Activated CD4-positive, CD25-positive, alpha-beta regulatory T cell treated with anti-CD3 and anti-CD28 coated beads, Interleukin-2, amount 50 U/mL, for 24 hours (primary cell): ENCODE data around the gene EIF2B2.

ENCODE experiments used
- ATAC-seq, 2 donors: fragments of 150-1000 bp; cut with Tn5 transposase; one replicate each; pipeline ENCODE4 v1.10.0; 2021; ENCODE audit warnings: mild to moderate bottlenecking in 1 of 2, moderate library complexity in 1 of 2

The EIF2B2 gene

DNA sequence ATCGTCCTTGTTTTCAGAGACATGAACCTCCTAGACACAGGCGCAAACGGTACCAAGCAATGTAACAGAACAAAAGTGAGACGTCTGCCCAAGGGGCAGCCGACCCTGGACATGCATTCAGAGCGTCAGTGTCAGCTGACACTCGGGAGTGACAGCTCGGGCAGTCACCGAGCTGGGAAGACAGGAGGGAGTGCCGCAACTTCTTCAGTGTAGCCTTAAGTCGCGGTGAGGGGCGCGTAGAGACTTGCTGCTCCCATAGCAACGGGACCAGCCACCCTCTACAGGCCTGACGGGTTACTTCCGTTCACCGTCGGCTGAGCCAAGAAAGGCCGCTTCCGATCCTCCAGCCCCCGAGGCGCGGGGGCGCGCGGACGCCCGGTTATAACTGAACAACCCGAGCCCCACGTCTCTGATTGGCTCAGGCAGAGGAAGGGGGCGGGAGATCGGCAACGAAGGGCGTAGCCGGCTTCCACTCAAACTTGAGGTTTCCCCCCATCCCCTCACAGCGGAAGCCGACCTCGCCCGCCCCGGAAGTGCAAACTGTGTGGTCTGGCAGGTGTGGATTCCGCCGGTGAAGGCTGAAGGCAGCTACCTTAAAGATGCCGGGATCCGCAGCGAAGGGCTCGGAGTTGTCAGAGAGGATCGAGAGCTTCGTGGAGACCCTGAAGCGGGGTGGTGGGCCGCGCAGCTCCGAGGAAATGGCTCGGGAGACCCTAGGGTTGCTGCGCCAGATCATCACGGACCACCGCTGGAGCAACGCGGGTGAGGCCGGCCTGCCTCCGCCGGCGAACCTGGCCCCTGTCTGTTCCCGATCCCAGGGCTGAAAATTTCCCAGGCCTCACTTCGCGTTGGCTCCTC lies at the start of gene EIF2B2:
Gene EIF2B2 (plus strand): TSS at position 530 of the 858 bp plus-strand sequence. CDS start 70 bp downstream, at position 600.
- peak; percentile 97 to 98 for ATAC-seq

DNA sequence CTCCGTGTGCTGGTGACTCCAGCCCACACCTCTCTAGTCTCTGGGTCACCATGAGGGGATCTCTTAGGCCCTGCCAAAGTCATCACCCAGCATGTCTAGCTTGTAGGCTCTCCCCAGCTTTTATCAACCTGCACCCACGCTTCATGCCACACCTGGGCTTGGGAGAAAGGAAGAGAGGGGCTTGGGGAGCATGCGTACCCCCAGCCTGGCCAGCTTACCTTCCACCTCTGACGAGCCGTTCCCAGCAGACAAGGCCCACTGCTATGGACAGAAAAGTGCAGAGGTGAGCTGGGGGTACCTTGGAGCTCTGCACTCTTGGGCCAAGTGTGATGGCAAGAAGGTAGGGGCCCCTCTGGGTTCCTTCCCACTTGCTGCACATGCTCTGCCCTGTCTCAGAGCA lies 49.0 kb upstream of the EIF2B2 start:
- ATAC-seq = no peak

DNA sequence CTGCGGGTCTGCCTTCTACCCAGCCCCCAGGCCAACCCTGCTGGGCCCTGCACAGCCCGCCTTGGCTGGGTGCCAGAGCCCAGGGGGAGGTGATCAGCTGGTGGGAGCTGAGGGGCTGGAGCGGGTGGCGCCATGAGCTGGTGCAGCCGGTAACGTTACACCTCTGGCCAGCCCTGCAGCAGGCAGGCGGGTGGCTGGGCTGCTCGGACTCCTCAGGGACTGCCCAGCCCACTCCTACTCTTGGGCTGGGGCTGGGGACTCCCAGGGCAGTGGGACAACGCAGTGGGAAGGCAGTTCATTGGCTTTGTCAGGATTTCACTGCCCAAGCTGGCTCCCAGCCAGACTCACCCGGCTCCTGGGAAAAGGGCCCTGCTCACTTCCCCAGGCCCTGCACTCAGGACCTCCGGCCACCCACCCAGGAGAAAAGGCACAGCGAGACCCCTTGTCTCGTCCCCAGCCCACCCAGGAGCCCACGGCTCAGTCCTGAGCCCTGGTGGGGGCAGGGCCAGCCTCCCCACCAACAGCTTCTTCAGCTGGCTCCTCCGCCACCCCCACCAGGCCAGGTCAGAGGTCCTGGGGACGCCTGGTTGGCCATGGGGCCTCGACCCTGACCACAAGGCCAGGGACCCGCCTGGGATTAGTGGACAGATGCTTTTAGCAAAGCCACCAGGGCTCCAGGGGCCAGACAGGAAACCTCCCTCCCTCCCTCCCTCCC lies 48.3 kb upstream of the EIF2B2 start:
- ATAC-seq = no peak

DNA sequence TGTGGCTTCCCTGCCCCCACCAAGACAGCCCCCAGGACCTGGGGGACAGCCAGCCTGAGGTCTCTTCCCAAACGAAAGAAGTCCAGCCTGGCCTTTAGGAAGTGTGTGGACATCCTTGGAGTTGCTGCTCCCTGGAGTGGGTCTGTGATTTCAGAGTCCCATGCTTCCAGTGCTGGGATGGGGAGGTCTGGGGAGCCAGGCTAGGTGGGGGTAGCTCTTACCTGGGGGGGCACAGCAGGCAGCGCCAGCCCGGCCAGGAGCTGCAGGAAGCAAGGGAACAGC lies 47.8 kb upstream of the EIF2B2 start:
- no peak for ATAC-seq

DNA sequence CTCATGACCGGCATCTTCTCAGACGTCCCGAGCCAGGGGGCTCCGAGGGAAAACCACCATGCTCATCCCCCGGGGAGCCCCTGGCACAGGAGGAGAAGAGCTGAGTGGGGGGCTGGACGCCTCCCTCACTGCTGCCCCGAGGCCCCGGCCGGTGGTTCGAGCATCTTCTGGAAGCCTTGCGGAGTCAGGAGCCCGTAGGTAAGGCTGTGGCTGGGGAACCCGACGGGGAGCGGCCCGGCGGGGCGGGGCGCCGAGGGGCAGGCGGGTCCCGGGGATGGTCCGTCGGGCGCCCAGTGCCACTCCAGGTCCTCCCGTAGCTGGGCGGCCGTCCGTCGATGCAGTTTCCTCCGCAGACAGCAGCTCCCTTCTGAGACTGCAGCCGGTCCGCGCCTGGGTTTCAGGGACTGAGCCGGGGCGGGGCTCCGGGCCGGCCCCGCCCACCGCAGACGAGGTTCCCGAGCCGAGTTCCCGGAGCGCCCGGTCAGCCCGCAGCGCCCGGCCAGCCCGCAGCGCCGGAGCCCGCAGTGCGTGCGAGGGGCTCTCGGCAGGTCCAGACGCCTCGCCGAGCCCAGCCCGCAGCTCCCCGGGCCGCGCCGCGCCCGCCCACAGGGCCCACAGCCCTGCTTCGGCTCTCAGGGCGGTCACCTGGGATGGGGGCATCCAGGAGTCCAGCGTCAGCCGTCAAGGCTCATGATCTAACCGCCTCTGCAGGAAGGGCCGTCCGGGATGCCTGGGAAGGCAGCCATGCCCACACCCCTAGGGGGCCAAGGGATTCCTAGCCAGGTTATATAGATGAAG lies 47.3 kb upstream of the EIF2B2 start, which contains the start of gene PGF:
Gene PGF (minus strand): TSS at position 369 of the 798 bp plus-strand sequence. CDS start 355 bp downstream, at position 14.
- ATAC-seq = peak; percentile 44 to 53

DNA sequence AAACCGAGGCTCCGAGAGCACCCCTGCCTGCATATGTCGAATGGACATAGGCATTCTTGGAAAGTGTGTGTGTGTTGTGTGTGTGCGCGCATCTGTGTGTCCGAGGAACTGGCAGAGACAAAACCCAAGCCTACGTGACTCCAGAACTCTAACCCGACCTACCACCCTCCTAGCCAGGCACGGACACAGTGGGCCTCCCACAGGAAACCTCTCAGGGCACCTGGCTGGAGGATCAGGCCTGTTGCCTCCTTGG lies 46.8 kb upstream of the EIF2B2 start:
- ATAC-seq = no peak

DNA sequence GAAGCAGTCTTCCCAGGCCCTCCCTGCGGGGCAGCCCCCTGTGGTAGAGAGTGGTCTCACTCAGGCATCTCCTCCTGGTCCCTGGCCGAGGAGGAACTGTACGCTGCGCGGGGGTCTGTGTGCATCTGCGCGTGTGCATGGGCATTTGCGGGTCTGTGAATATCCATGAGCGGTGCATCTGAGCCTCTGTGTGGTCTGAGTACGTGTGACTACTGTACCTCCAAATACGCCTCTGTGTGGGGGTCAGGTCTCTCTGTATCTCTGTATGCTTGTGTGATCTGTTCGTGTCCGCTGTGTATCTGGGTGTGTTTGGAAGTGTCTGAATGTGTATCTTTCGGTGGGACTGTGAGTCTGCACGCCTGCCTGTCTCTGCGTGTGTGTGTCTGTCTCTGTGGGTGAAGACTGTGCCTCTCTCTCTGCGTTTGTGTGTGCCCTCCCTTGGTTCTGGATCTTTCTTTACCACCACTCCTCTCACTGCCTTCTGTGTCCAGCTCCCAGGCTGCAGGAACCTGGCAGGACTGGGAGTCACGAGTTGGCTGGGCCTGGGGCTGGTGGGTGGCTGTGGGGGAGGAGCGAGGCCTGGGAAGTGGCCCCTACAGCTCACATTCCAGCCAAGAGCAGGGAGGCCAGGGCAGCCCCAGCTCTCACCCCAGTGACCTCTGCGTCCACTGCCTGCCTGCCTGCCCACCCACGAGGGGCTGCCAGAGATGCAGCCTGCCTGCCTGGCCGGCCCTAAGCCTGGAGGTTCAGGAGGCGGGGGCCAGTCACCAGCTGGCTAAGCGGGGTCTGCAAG lies 46.2 kb upstream of the EIF2B2 start:
- no peak for ATAC-seq

DNA sequence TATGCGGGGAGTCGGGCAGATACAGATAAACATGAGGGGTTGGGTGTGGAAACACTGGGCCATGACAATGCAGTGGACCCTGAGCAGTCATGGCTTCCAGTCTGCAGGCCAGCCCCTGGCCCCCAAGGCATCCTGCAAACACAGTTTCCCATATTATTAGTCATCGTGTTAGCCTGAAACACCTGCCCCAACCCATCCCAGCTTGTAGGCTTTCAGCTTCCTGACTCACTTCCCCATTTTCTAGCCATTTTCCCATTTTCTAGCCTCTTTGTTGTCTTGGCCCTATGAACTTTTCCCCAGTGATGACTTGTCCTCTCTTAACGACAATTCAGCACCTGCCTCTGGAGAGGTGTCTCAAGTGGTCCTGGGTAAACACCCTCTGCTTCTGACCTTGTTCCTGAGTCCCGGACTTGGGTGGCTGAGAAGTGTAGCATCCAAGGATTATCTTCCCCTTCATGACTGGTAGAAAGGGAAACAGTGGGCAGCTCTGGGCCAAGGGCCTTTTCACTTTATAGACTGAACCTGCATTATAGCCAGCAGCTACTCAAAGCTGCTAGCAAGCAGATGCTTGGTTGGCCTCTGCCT lies 43.0 kb upstream of the EIF2B2 start:
- no peak for ATAC-seq

DNA sequence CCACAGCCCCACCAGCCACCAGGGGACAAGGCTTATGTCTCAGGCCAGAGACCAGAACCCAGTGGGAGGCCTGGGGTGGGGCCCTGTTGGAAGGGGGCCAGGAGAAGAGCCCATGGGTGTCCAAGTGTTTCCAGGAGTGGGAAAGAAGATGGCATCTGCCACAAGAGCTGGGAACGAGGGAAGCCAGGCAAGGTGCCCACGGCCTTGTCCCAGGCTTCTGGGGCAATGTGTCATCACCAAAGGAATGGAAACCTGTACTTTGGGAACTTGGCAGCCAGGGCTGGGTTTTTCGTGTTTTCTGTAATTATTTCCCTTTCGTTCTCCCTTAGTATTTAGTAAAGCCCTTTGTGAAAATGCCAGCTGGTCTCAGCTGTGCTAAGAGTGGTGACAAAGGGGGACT lies 42.0 kb upstream of the EIF2B2 start:
- ATAC-seq = no peak

DNA sequence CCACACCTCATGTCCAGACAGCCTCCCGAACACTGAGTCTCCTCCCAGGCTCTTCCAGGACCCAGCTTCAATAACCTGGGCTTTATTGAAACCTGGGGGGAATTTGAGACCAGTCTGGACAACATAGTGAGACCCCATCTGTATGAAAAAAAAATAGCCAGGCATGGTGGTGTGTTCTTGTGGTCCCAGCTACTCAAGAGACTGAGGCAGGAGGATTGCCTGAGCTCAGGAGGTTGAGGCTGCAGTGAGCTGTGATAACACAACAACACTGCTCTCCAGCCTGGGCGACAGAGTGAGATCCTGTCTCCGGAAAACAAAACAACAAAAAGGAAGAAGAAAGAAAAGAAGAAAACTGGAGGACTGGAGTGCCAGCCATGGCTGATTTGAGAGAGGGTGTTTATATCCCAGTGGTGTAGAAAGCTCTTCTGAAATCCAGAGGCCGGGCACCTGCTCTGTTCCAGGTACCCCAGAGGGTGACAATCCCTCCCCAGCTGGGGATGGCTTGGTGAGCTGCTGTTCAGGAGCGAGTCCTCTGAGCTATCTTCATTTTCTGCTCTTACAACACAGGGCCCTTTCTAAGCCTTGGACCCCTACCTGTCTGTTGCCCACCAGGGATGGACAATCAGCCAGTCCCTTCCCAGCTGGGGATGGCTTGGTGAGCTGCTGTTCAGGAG lies 41.3 kb upstream of the EIF2B2 start:
- no peak for ATAC-seq

DNA sequence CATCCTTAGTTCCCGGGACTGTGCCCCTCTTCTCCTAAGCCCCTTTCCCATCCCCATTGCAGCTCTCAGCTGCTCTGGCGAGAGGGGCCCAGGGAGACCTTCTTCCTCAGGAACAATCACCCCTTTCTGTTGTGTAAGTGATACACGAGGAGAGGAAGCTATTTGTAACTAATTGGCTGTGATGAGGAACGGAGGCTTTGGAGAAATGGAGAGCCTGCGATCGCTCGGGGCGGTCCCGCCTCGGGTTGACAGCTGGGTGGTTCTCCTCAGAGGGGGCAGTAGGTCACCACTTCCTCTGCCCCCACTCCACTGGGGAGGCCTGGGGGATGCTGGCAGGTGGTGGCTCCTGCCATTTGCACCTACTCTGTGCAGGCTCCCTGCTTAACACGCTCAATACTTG lies 40.7 kb upstream of the EIF2B2 start:
- no peak for ATAC-seq

DNA sequence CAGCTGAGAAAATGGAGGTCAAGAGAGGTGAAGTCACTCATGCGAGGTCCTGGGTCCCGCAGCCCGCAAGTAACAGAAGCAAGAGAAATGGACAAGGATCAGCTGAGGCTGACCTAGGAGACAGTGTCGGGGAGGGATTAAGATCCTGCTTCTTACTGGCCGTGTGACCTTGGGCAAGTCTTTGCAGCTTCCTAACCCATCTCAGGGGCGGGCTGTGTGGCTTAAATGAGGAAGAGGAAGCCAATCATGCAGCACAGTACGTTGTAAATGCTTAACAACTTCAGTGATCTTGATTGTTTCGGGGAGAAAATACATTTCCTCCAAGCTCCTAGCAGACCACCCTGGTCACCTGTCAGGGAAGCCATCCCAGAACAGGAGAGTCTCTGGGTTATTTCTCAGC lies 40.2 kb upstream of the EIF2B2 start:
- no peak for ATAC-seq

DNA sequence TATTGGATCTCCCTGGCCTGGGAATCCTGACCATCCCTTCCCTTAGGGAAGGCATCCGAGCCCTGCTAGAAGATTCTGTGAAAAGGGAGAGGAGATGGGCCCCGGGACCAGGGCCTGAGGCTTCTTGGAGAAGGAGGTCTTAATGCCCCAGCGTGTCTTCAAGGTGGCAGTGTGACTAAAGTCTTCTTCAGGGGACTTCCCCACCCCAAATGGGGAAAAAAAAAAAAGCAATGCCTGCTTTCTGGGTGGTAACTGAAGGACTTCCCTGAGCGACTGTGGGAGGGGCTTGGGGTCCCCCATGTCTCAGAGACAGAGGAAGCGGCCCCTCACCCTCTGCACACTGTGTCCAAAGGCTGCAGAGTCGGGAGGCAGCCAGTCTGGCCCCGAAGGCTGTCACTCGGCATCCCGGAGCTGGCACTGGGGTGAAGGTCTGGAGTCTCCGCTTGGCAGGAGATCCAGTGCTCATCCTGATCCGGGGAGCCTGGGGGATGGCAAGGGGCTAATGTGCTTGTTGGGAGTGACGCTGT lies 39.5 kb upstream of the EIF2B2 start:
- ATAC-seq = no peak

DNA sequence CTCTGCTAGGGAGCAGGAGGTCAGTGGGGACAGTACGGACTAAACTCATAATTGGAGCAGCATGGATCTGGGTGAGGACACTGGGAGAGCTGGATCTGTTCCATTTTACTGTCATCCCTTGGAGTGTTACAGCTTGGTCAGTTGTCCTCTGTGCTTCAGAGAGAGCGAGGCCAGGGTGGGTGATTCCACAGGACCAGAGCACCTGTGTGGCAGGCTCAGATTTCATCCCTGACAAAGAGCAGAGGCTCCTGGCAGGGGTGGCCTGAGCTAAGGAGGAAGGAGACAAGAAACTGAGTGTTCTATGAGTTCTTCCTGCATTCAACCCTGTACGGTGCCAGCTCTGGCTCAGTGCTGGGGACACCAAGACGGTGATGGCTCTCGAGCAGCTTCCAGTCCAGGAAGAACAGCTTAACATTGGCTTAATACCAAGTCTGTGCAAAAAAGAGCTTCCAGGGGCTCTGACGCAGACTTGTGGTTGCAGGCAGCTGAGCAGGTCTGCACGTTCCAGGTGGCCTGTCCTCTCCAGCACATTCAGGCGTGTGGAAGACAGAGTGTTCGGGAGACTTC lies 38.9 kb upstream of the EIF2B2 start:
- no peak for ATAC-seq

DNA sequence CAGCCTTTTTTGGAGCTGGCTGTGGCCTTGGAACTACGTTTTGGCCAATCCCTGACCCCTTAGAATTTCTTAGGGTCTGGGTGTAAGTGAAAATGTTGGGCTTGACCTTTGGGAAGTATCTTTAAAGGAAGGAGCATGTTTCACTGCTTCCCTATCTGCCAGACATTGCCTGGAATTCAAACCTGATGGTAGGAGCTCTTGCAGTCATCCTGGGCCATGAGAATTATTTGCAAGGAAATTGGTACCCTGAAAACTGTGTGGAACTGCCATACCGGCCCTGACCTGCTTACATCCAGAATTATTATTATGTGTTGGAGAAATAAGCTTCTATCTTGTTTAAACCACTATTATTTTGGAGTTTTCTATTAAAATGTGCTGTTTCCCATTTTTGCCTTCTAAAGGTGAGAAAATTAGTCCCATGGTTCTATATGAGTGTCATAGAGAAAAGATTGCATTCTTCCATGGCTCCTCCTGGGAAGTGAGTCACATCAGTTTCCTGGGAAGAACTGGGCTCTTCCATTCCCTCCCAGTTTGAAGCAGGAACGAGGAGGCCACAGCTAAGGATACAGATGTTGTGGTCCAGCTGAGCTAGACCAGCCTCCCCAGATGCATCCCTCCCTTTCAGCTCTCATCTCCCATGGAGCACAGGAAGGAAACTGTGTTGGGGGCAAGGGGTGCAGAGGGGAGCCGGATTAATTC lies 37.8 kb upstream of the EIF2B2 start:
- ATAC-seq = no peak

DNA sequence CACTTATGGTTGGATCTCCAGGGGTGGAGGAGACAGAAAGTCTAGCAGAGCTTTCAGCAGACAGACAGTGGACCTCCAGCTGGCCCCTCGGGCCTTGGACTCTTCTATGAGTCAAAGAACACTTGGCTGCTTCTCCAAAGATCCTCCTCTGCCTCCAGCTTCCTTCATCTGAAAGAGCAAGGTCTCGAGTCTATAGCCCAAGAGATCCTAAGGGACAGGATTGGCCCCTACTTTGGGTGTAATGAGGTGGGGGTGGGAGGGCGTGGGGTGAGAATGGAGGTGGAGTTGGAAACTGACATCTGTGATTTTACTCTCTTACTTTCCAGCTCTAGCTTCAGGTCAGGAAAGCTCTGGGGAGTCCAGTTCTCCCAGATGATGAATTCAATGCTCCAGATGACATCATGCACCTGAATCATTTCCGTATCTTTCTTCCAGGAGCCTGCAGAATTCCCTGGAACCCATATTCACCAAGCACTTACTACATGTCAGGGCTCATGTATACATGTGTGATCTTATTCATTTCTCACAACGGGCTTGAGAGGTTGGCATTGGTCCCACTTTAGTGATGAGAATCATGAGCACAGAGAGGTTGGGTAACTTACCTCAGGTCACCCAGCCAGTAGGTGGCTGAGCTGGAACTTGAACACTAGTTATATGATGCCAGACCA lies 37.1 kb upstream of the EIF2B2 start:
- ATAC-seq = no peak

DNA sequence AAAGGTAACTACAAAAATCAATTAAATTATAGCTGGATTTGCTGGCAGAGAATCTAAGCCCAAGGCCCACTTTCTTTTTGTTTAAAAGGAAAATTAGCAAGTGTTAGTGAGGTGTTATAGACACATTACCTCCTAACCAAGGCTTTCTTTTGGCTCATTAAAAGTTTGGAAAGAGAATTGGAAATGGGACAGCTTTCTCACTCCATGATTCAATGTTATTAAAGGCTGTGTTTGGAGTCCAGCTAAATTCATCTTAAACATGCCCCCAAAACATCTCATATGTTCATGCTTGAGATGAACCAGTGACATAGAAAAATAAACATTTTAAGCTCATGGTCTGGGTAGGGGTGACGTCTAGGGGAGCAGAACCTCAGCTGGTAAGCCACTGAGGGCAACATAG lies 33.9 kb upstream of the EIF2B2 start:
- no peak for ATAC-seq

DNA sequence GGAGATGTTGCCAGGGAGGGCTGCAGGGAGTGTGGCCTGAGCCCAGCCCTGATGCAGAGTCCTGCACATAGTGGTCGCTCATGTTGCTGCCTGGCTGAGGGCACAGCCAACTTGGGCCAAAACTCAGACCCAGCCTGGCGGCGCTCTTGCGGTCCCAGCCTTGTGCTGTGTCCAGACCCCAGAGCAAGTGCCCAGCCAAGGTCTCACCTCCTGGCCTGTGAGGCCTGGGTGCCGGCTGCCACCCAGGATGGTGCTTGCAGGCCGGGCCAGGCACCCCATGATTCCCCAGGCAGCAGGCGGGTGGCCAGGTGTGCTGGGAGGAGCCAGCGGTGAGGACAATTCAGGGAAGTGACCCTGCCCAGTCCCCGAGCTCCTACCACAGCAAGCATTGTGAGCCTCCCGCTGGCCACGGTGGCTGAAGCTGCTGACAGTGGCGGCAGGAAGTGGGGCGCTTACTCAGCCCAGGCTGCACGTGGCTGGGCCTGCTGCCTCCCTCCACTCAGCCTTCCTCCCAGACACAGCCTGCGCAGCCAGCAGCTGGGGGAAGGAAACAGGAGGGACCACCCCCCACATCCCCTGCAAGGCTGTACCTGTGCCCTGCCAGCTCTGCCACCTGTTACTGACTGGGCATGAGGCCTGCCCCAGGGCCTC lies 29.6 kb upstream of the EIF2B2 start:
- peak in 1 of 2 donors; percentile 69 for ATAC-seq

DNA sequence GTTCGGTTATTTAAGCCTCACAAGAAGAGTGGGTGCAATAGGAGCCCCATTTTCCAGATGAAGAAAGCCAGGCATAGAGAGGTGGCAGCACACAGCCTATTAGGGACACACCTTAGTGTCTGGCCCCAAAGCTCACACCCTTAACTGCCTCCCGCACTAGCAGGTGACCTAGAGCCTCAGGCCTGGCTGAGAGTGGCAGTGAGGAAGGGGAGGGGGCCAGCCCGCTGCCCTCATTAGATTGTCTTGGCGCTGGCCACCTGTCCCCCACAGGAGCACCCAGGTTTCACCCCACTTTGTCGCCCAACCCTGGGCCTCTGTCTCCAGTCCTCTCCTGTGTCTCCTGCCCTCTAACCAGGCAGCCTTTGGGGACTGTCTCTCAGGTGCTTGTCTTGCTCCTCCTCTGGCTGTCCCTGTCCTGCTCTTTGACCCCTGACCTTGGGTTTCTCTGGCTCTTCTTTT lies 28.8 kb upstream of the EIF2B2 start:
- ATAC-seq = no peak
